ENCODE data around the gene SLC34A3.

The SLC34A3 gene

GRCh38 chr9:137194909-137195308 lies 35.8 kb upstream of the SLC34A3 start:
- Histone ChIP-seq H3K4me1 (ENCODE audit: insufficient read depth, poor library complexity, severe bottlenecking) (peaks cover 18% of the 10 kb centered on the region), H3K27ac (ENCODE audit: poor library complexity, severe bottlenecking) (peak overlapping the region; percentile 25), H3K27me3 (ENCODE audit: insufficient read depth, poor library complexity, severe bottlenecking) (no peaks in the 10 kb centered on the region), H3K4me3 (ENCODE audit: severe bottlenecking) (no peak overlapping the region), H3K36me3 (ENCODE audit: low read depth) (peaks cover 9% of the 10 kb centered on the region; the same call in 1 of the 2 replicates), H3K9me3 (ENCODE audit: severe bottlenecking) (no peaks in the 10 kb centered on the region)
- TF ChIP-seq CTCF (IDR thresholded peaks at IDR 0.05; ENCODE audit: poor library complexity, severe bottlenecking): no peak
- peak; percentile 49 for ATAC-seq (ENCODE audit: low read depth)
- DNase-seq (ENCODE audit: low spot score): no peak

GRCh38 chr9:137195525-137196220 lies 35.0 kb upstream of the SLC34A3 start:
- TF ChIP-seq CTCF (IDR thresholded peaks at IDR 0.05; ENCODE audit: poor library complexity, severe bottlenecking): no peak
- peaks cover 6% of the 10 kb centered on the region; the same call in 1 of the 2 replicates for H3K36me3 ChIP-seq (ENCODE audit: low read depth)
- peaks cover 18% of the 10 kb centered on the region for H3K4me1 ChIP-seq (ENCODE audit: insufficient read depth, poor library complexity, severe bottlenecking)
- DNase-seq (ENCODE audit: low spot score): no peak
- H3K9me3 ChIP-seq (ENCODE audit: severe bottlenecking): no peaks in the 10 kb centered on the region
- ATAC-seq (ENCODE audit: low read depth): peak; percentile 10; the same call in 1 of the 3 replicates
- no peak overlapping the region for H3K4me3 ChIP-seq (ENCODE audit: severe bottlenecking)
- peak overlapping the region; percentile 25 for H3K27ac ChIP-seq (ENCODE audit: poor library complexity, severe bottlenecking)
- no peaks in the 10 kb centered on the region for H3K27me3 ChIP-seq (ENCODE audit: insufficient read depth, poor library complexity, severe bottlenecking)

GRCh38 chr9:137198051-137198901 lies 32.4 kb upstream of the SLC34A3 start:
- no peak overlapping the region for H3K4me3 ChIP-seq (ENCODE audit: severe bottlenecking)
- H3K9me3 ChIP-seq (ENCODE audit: severe bottlenecking): no peaks in the 10 kb centered on the region
- no peak for DNase-seq (ENCODE audit: low spot score)
- peak overlapping the region; percentile 16 for H3K27ac ChIP-seq (ENCODE audit: poor library complexity, severe bottlenecking)
- ATAC-seq (ENCODE audit: low read depth): peak; percentile 3; the same call in 2 of the 3 replicates
- no peak for TF ChIP-seq CTCF (IDR thresholded peaks at IDR 0.05; ENCODE audit: poor library complexity, severe bottlenecking)
- H3K4me1 ChIP-seq (ENCODE audit: insufficient read depth, poor library complexity, severe bottlenecking): peaks cover 18% of the 10 kb centered on the region
- no peaks in the 10 kb centered on the region for H3K36me3 ChIP-seq (ENCODE audit: low read depth)
- no peaks in the 10 kb centered on the region for H3K27me3 ChIP-seq (ENCODE audit: insufficient read depth, poor library complexity, severe bottlenecking)

GRCh38 chr9:137198902-137199283 lies 31.8 kb upstream of the SLC34A3 start:
- Histone ChIP-seq H3K9me3 (ENCODE audit: severe bottlenecking) (no peaks in the 10 kb centered on the region), H3K4me1 (ENCODE audit: insufficient read depth, poor library complexity, severe bottlenecking) (peaks cover 18% of the 10 kb centered on the region), H3K27ac (ENCODE audit: poor library complexity, severe bottlenecking) (no peak overlapping the region), H3K27me3 (ENCODE audit: insufficient read depth, poor library complexity, severe bottlenecking) (no peaks in the 10 kb centered on the region), H3K4me3 (ENCODE audit: severe bottlenecking) (no peak overlapping the region), H3K36me3 (ENCODE audit: low read depth) (peaks cover 1% of the 10 kb centered on the region; the same call in 1 of the 2 replicates)
- ATAC-seq (ENCODE audit: low read depth) (no peak), DNase-seq (ENCODE audit: low spot score) (no peak)
- TF ChIP-seq CTCF (IDR thresholded peaks at IDR 0.05; ENCODE audit: poor library complexity, severe bottlenecking): no peak

All from RWPE2 (cell line).